ENCODE measurements around the gene DUSP6. TPM values are rescaled to one million over a fixed set of nuclear protein-coding genes. Genes with fewer than 3 reads are reported as not detected.

DUSP6 gene
- total RNA-seq (100 to 1,000 TPM; 115 to 147 TPM), polyA plus RNA-seq (ENCODE audit: insufficient read length in 6 of 6) (100 to 1,000 TPM; 172 to 333 (median 213) TPM)
- long read RNA-seq, donor 1, full-length matches to known transcripts: 91 of 107 reads
- long read RNA-seq, donor 1, partial matches to known transcripts: 16 of 107 reads
- long read RNA-seq, donor 1, other reads (novel, unspliced or antisense): 0 of 107 reads
- long read RNA-seq, donor 2, full-length matches to known transcripts: 109 of 128 reads
- long read RNA-seq, donor 2, partial matches to known transcripts: 19 of 128 reads
- long read RNA-seq, donor 2, other reads (novel, unspliced or antisense): 0 of 128 reads
- long read RNA-seq, donor 3, full-length matches to known transcripts: 55 of 61 reads
- long read RNA-seq, donor 3, partial matches to known transcripts: 6 of 61 reads
- long read RNA-seq, donor 3, other reads (novel, unspliced or antisense): 0 of 61 reads
- long read RNA-seq, donor 4, full-length matches to known transcripts: 28 of 38 reads
- long read RNA-seq, donor 4, partial matches to known transcripts: 0 of 38 reads
- long read RNA-seq, donor 4, other reads (novel, unspliced or antisense): 10 of 38 reads
- long read RNA-seq, donor 5, full-length matches to known transcripts: 72 of 80 reads
- long read RNA-seq, donor 5, partial matches to known transcripts: 8 of 80 reads
- long read RNA-seq, donor 5, other reads (novel, unspliced or antisense): 0 of 80 reads
- long read RNA-seq, donor 6, full-length matches to known transcripts: 83 of 92 reads
- long read RNA-seq, donor 6, partial matches to known transcripts: 9 of 92 reads
- long read RNA-seq, donor 6, other reads (novel, unspliced or antisense): 0 of 92 reads
- long read RNA-seq, donor 7, full-length matches to known transcripts: 56 of 56 reads
- long read RNA-seq, donor 7, partial matches to known transcripts: 0 of 56 reads
- long read RNA-seq, donor 7, other reads (novel, unspliced or antisense): 0 of 56 reads
- long read RNA-seq, donor 8, full-length matches to known transcripts: 94 of 100 reads
- long read RNA-seq, donor 8, partial matches to known transcripts: 6 of 100 reads
- long read RNA-seq, donor 8, other reads (novel, unspliced or antisense): 0 of 100 reads
- long read RNA-seq, donor 9, full-length matches to known transcripts: 1 of 1 reads
- long read RNA-seq, donor 9, partial matches to known transcripts: 0 of 1 reads
- long read RNA-seq, donor 9, other reads (novel, unspliced or antisense): 0 of 1 reads
- long read RNA-seq, donor 10, full-length matches to known transcripts: 14 of 16 reads
- long read RNA-seq, donor 10, partial matches to known transcripts: 0 of 16 reads
- long read RNA-seq, donor 10, other reads (novel, unspliced or antisense): 2 of 16 reads
- long read RNA-seq, donor 11, full-length matches to known transcripts: 11 of 11 reads
- long read RNA-seq, donor 11, partial matches to known transcripts: 0 of 11 reads
- long read RNA-seq, donor 11, other reads (novel, unspliced or antisense): 0 of 11 reads
- long read RNA-seq, donor 12, full-length matches to known transcripts: 84 of 100 reads
- long read RNA-seq, donor 12, partial matches to known transcripts: 16 of 100 reads
- long read RNA-seq, donor 12, other reads (novel, unspliced or antisense): 0 of 100 reads

- Histone ChIP-seq H3K4me1 (peaks cover 20 to 51% of the 10 kb centered on the region in 2 donors), H3K9me3 (no peaks in the 10 kb centered on the region), H3K36me3 (peaks cover 0 to 20% of the 10 kb centered on the region in 2 donors), H3K4me3 (peak within 1 kb of the TSS; percentile 76), H3K27me3 (no peaks in the 10 kb centered on the region), H3K27ac (peak within 1 kb of the TSS; percentile 100)
- intact Hi-C loops (cut with DNase I): no loop called here
- no peak for TF ChIP-seq CTCF (IDR thresholded peaks at IDR 0.05)
- DNase-seq (peak; percentile 96 to 99 (median 98)), ATAC-seq (peak; percentile 73)
Observed at GRCh38 chr12:89352492-89353187, at the start of gene DUSP6. TSS of gene DUSP6 (minus strand) at chr12:89352501. CDS start at chr12:89352039, 462 bp downstream.

- intact Hi-C loops (cut with DNase I): no loop called here
- DNase-seq (no peak), ATAC-seq (no peak)
- Histone ChIP-seq H3K4me1 (peaks cover 0 to 13% of the 10 kb centered on the region in 2 donors), H3K27ac (no peak overlapping the region), H3K9me3 (no peaks in the 10 kb centered on the region), H3K4me3 (no peak overlapping the region), H3K27me3 (no peaks in the 10 kb centered on the region), H3K36me3 (no peaks in the 10 kb centered on the region)
- no peak for TF ChIP-seq CTCF (IDR thresholded peaks at IDR 0.05)
Observed at GRCh38 chr12:89401433-89402058, 49.2 kb upstream of the DUSP6 start.

GRCh38 chr12:89400415-89400814 lies 48.1 kb upstream of the DUSP6 start:
- Histone ChIP-seq H3K36me3 (no peaks in the 10 kb centered on the region), H3K27me3 (no peaks in the 10 kb centered on the region), H3K27ac (no peak overlapping the region), H3K4me1 (peaks cover 0 to 13% of the 10 kb centered on the region in 2 donors), H3K9me3 (no peaks in the 10 kb centered on the region), H3K4me3 (no peak overlapping the region)
- intact Hi-C loops (cut with DNase I): no loop called here
- TF ChIP-seq CTCF (IDR thresholded peaks at IDR 0.05): no peak
- ATAC-seq (no peak), DNase-seq (no peak)

- Histone ChIP-seq H3K36me3 (no peaks in the 10 kb centered on the region), H3K27me3 (no peaks in the 10 kb centered on the region), H3K9me3 (no peaks in the 10 kb centered on the region), H3K4me1 (peaks cover 3 to 50% of the 10 kb centered on the region in 2 donors), H3K27ac (no peak overlapping the region), H3K4me3 (no peak overlapping the region)
- intact Hi-C loops (cut with DNase I): loop anchor here in 1 of 2 donors (2.0 kb wide), 1 partner anchor 35 kb away; no protein-coding TSS in a partner anchor
- DNase-seq (no peak), ATAC-seq (no peak)
- no peak for TF ChIP-seq CTCF (IDR thresholded peaks at IDR 0.05)
Observed at GRCh38 chr12:89395712-89396111, 43.4 kb upstream of the DUSP6 start.

All from left lung (tissue), 14 donors.